ENCODE data around the gene DHH.

GRCh38 chr12:49131051-49131893 lies 36.7 kb upstream of the DHH start, which contains the start of gene TUBA1B:
- TF ChIP-seq REST (IDR thresholded peaks at IDR 0.05; ENCODE audit: low read depth) (no peak; the same call in 1 of the 2 replicates), CREB1 (IDR thresholded peaks at IDR 0.05; ENCODE audit: low read depth) (no peak)

All from Ishikawa (cell line).